NCI-H2171 (cell line): Measurements from ENCODE around the gene ALOX5AP.

Source experiments
- DNase-seq: peaks from one replicate; lab custom pipeline; 2025; lab: John Stamatoyannopoulos, UW

Gene ALOX5AP

DNA sequence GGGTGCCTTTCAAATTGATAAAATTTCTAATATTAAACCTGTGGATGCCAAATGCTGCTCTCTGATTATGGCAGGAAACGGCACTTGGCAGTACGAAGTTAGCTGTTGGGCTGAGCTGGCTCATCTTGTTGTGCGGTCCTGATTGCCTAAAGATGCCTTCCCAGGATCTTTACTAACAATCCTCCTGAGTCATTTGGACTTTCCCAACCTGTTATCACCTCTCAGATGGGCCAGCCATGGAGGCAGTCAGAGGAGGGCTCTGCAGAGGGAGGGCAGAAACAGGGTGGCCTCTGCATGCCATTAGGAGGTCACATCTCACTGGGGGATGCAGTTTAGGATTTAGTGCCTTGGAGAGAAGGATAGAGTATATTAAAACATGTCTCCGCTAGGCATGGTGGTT lies 27.3 kb downstream of the ALOX5AP start:
- no peak for DNase-seq

- DNase-seq, result no peak
Observed at GRCh38 chr13:30763786-30764413, 28.6 kb downstream of the ALOX5AP start.

DNA sequence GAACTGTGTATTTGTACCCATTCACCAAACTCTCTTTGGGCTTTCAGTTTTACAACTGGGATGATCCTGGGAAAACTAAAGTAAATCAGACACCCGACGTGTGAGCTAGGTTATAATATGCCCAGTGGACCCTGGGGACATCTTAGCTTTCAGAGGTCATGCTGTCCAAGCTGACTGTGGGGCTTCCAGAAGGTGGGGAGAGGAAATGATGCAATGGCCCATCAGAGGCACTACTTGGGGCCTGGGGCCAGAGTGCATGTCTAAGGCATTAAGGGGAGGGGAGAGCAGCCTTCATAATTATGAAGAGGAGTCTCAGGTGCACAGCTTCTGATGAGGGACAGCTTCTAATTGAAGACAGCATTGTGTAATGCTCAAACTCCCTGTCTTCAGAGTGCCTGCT lies 30.9 kb downstream of the ALOX5AP start:
- no peak for DNase-seq

DNA sequence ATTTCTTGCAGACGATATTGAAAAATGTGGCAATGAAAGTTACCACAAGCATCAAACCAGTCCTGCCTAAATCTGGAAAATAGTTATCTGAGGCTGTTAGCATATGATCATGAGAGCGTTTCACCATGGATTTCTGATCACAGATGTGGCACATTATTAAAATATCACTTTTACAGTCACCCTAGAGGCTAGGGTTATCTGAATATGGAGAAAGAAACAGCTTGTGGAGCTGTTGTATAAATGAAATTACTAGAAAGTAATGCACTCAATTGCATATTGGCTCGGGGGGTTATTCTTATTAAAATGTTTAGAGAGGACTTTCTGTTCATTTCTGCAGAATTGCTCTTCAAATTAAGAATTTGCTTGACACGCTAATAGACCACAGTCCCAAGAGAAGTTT lies 35.6 kb downstream of the ALOX5AP start:
- no peak for DNase-seq

- no peak for DNase-seq
Observed at GRCh38 chr13:30773561-30773960, 38.2 kb downstream of the ALOX5AP start.

- DNase-seq, result no peak
Observed at GRCh38 chr13:30774214-30774730, 38.9 kb downstream of the ALOX5AP start.

DNA sequence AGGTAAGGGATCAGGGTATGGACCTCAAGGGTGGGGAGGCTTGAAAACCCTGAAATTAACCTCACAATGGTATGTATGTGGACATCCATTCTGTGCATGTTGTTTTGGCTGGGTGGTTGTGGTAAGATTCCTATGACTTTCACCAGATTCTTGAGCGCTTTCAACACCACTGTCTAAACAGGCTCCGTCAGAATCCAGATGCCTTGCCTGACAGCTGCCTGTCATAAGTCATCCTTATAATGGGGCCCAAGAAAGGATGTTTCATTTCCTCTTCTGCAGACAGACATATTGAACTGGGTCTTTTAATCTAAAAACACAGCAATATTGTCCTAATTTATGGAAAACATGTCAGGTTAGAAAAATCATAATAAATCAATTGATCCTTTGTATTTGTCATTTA lies 41.3 kb downstream of the ALOX5AP start:
- no peak for DNase-seq

GRCh38 chr13:30779016-30779415 lies 43.7 kb downstream of the ALOX5AP start:
- no peak for DNase-seq

- DNase-seq, result no peak
Observed at GRCh38 chr13:30779608-30780007, 44.3 kb downstream of the ALOX5AP start.

- no peak for DNase-seq
Observed at GRCh38 chr13:30780338-30780981, 45.1 kb downstream of the ALOX5AP start.

- no peak for DNase-seq
Observed at GRCh38 chr13:30785191-30785850, 50.0 kb downstream of the ALOX5AP start.

GRCh38 chr13:30786648-30787047 lies 51.3 kb downstream of the ALOX5AP start:
- no peak for DNase-seq

DNA sequence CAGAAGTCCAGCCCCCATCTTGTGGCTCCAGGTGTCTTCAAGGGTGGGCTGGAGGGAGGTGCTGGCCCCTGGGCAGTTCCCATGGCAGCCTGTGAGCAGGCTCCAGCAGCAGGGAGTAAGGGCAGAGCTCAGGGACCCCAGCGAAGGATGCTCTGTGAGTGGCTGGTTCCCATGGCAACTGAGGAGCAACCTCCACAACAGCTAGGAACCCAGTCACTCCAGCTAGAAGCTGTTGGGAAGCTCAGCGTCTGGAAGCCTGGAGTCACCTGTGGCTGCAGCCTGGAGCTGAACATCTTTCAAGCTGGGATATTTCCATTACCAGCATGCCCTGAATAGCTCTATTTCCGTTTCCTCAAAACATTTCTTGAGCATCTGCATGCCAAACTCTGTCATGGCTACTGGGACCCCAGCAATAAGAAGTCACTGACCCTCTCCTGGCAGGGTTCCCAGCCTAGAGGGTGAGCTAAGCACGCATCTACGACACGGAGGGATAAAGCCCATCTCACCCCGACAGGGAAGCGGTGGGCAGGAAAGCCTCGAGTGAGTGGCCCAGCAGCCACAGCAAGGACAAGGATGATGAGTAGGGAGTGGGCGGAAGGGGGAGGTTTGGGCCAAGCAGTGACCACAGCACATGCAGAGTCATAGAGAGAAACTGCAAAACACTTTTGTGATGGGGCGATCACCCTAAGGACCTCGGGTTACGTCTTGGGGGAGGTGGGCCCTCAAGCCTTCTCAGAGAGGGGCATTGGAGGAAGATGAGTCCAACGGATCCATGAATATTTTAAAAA lies 52.6 kb downstream of the ALOX5AP start:
- no peak for DNase-seq

GRCh38 chr13:30789166-30789862 lies 54.0 kb downstream of the ALOX5AP start:
- DNase-seq, result no peak

GRCh38 chr13:30790592-30790991 lies 55.2 kb downstream of the ALOX5AP start:
- no peak for DNase-seq

GRCh38 chr13:30791354-30792001 lies 56.1 kb downstream of the ALOX5AP start:
- no peak for DNase-seq

- no peak for DNase-seq
Observed at GRCh38 chr13:30792285-30793000, 57.1 kb downstream of the ALOX5AP start.

- DNase-seq, result no peak
Observed at GRCh38 chr13:30796132-30796572, 60.8 kb downstream of the ALOX5AP start.

DNA sequence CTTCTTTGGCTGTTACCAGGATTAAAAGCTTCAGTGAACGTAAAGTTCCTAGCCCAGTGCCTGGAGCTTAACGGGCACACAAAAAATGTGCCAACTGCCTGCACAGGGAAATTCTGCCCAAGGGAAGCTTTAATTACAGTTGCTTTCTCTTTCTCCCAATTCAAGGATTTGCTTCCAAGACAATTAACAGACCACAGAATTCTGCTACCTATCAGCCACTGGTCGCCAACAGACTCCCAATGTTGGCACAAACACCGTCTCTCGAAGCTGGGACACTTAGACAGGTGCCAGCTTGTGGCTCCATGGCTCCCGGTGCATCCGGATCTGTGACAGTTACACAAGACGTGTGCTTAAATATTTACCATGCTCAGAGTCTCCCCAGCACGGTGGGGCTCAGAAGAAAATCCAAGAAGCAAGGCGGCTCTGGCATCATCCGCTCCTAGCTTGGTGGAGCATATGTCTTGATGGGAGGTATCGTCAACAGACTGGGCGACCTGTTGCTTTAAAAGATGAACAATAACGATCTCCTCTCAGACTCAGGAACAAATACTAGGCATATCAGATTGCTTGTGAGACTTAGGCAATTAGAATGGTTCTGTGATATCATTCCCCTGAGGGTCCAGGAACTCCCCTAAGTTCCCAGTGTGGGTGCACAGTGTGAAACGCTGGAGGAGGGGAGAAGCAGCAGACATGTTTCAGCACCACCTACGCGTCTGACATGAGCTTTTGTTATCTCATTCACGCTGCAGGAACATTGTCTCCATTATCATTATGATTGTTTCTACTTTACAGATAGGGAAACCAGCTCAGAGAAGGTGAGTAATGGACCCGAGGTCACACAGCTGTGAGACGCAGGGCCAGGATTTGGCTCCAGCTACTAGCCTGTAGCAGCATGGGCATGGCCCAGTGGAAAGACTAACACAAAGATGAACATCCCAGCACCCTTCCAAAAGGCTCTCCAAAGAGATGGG lies 61.6 kb downstream of the ALOX5AP start:
- DNase-seq, result peak; percentile 25
